Islet precursor cell (in vitro differentiated cells): ENCODE results near the gene CCPG1.

Source experiments
- DNase-seq: peaks from one replicate; pipeline ENCODE4 v3.0.0-alpha.2; 2018

The CCPG1 gene

DNA sequence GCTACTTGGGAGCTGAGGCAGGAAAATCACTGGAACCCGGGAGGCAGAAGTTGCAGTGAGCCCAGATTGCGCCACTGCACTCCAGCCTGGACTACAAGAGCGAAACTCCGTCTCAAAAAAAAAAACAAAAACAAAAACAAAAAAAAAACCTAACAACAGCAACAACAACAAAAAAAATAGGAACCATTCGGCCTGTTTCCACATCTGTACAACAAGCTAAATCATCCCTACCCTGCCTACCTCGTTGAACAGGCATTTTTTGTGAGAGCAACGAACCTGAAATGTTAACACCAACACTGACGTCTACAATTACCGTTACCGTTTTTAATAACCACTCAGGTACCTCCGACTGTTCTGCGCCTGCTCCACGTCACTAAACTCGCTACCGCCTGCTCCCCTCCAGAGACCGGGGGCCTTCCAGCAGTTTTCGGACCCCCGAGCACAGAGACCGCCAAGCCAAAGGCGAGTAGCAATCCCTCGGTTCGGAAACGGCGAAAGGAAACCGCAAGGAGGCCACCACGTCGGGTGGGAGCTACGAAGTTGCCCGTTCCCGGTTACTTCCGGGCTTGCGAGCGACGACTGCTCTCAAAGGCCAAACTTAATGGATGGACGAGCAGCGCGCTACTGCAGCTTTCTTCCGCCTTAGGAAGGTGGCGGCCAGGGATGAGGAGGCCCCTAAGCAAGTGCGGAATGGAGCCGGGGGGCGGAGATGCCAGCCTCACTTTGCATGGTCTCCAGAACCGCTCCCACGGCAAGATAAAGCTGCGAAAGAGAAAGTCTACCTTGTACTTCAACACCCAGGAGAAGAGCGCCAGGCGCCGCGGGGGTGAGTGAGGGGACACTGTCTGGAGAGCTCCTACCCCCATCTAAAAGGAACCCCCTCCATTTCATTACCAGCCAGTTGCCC, 89.3 kb downstream of the CCPG1 start, which contains the start of the genes PIGB and PIGBOS1:
Gene PIGB, plus strand, starts transcription at position 635 of the 907 bp plus-strand sequence. Its CDS starts 29 bp downstream, at position 664.
Gene PIGBOS1, minus strand, starts transcription at position 536 of the 907 bp plus-strand sequence. CDS start 1,331 bp downstream, outside the sequence.
- DNase-seq, result peak; percentile 93
